AG09309 (cell line): ENCODE data around the gene FAM110A.

Experiments
- DNase-seq: peaks from one replicate; pipeline ENCODE4 v3.0.0-alpha.2; 2010; ENCODE audit warnings: low read depth
- H3K4me3 ChIP-seq: 2 replicates; pipeline ENCODE4 v1.5.1; 2011; ENCODE audit warnings: mild to moderate bottlenecking, low read depth, low read length, moderate library complexity; ENCODE audit not compliant: control insufficient read depth
- CTCF ChIP-seq: IDR thresholded peaks from 2 replicates; pipeline ENCODE4 v1.5.1; 2011; ENCODE audit warnings: mild to moderate bottlenecking, low read depth, low read length, inconsistent platforms; ENCODE audit not compliant: insufficient read depth, control insufficient read depth; ENCODE audit errors: missing control alignments

The FAM110A gene

GRCh38 chr20:836190-836589 is 2.7 kb downstream of the FAM110A start:
- H3K4me3 ChIP-seq, result no peak overlapping the region
- DNase-seq, result no peak
- TF ChIP-seq CTCF, result no peak

- TF ChIP-seq CTCF, result no peak
Observed at GRCh38 chr20:839015-839414, 5.5 kb downstream of the FAM110A start.

GRCh38 chr20:839626-840025 is 6.1 kb downstream of the FAM110A start:
- no peak overlapping the region for H3K4me3 ChIP-seq
- TF ChIP-seq CTCF, result no peak
- no peak for DNase-seq

More at GRCh38 chr20:839015-839414, 5.5 kb downstream of the FAM110A start:
- DNase-seq, result no peak
- H3K4me3 ChIP-seq, result no peak overlapping the region

DNA sequence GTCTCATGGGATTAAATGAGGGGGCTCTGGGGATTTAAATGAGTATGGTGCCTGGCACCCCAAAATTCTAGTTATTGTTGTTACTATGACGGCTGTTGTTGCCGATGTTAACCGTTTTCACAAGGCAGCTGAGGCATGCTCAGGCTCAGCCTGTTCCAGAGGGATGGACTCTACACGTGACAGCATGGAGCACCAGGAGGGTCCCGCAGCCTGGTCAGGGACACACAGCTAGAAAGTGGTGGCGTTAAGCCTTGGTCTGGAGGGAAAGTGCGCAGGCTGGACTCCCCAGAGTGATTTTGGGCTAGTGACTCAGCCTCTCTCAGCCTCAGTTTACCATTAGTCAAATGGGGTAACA is 7.0 kb downstream of the FAM110A start:
- DNase-seq, result no peak
- no peak overlapping the region for H3K4me3 ChIP-seq
- no peak for TF ChIP-seq CTCF

DNA sequence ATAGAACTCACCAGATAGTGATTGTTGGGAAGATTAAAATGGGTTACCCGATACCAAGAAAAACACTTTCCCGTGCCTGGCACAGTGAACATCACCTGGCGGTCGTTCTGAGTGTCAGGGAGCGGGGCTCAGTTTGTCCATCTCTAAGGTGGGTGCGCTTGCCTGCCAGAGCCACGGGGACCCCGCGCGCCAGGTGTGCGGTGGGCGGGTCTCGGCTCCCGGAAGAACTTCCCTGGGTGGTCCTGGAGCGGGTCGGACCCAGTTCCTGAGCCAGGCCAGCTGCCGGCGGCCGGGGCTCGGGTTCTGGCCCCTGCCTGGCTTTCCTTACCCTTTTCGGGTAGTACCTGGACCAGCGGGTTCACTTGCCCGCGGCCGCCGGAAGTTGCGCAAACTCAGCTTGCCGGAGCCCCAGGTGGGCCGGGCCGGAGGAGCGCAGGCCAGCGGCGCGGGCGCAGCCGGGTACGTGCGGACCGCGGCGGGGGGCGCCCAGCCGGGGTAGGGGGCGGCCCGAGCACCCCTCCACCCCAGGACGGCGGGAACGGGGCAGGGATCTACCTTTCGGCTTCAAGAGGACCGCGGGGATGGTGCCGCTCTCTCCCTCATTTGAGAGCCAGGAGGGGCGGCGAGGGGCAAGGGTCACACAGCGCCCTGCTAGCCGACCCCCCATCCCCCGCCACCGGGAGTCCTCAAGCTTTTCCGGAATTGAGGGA is 7.5 kb downstream of the FAM110A start:
- H3K4me3 ChIP-seq, result peak overlapping the region; percentile 46
- no peak for DNase-seq
- no peak for TF ChIP-seq CTCF

DNA sequence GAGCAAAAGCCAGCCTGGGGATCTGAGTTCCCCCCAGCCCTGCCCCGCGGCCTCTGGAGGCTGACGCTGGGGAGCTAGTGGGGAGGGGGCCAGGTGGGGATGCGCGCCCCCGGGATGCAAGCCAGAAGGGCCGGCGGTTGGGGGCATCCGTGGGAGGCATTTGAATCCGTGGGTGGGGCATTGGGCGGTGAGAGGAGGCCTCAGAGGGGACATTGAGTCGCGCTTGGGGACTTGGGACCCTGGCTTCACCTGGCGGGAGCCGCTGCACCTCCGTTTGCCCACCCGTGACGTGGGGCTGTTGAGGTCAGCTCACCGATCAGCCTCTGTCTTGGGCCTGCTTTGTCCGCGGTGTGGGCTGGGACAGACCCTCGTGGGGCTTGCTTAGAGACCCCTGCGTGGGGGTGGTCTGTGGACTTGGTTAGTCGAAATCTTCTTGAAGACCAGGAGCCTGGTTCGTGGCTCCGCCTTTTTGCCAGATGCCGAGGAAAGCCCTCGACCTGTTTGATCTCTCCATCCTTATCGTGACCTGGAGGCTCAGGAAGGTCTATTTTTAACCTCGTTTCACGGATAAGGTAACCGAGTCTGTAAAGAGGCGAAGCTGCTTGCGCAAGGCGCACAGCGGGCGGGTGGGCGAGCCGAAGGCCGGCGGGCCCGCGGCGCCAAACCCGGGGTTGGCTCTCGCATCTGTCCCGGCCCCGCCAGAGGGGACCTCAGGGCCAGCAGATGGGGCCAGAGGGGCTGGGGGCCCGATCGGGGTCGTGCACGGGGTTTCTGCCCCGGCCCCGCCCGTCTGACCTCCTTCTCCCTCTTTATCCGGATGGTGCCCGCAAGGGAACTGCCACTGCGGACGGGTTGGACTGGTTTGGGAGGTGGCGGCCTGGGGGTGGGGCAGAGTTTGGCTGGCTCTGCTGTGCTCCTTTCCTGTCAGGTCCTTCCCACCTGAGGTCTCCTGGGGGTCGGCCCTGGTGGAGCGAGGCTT is 8.3 kb downstream of the FAM110A start:
- TF ChIP-seq CTCF, result no peak
- peak overlapping the region; percentile 46 for H3K4me3 ChIP-seq
- no peak for DNase-seq
